K562 (cell line): ENCODE results near the gene KRT8.

Source experiments
- CHD4 ChIP-seq: fragments of 200-600 bp; sonication (generic); IDR thresholded peaks from 3 replicates; pipeline ENCODE4 v1.6.1; 2012; ENCODE audit warnings: low read depth, mild to moderate bottlenecking, mixed read lengths, low read length, inconsistent platforms; ENCODE audit not compliant: insufficient read depth, insufficient replicate concordance, poor library complexity, severe bottlenecking
- CTCF ChIP-seq, 3 experiments: IDR thresholded peaks in 2 of 3; conservative IDR thresholded peaks in 1 of 3; 2 replicates each; pipeline ENCODE4 v1.5.1; 2011 to 2012; ENCODE audit warnings: low read length in 3 of 3, mild to moderate bottlenecking in 3 of 3, control low read depth in 2 of 3, improper control_type of control experiment in 1 of 3, inconsistent platforms in 1 of 3, low read depth in 1 of 3, mixed read lengths in 1 of 3, moderate library complexity in 1 of 3; ENCODE audit not compliant: insufficient read depth in 2 of 3
- E2F1 ChIP-seq: sonication (generic); formaldehyde crosslinking; IDR thresholded peaks from 2 replicates; pipeline ENCODE4 v1.8.1; 2023; ENCODE audit warnings: mild to moderate bottlenecking, missing genetic modification reagents, moderate library complexity
- HCFC1 ChIP-seq: IDR thresholded peaks from 2 replicates; pipeline ENCODE4 v1.6.1; 2012; ENCODE audit warnings: low read depth, low read length, improper control_type of control experiment
- JUND ChIP-seq, 2 experiments: IDR thresholded peaks; 2 replicates in 1 of 2; 3 replicates in 1 of 2; pipeline ENCODE4 v1.6.1; 2011; ENCODE audit warnings: borderline replicate concordance in 2 of 2, low read depth in 2 of 2, low read length in 2 of 2, improper control_type of control experiment in 1 of 2, missing biosample characterization in 1 of 2, missing genetic modification characterization in 1 of 2, missing genetic modification reagents in 1 of 2
- KLF1 ChIP-seq: fragments of 450-650 bp; IDR thresholded peaks from 2 replicates; pipeline ENCODE4 v1.6.1; 2016; ENCODE audit warnings: missing genetic modification characterization, missing compliant biosample characterization
- L3MBTL2 ChIP-seq: fragments of 450-650 bp; IDR thresholded peaks from 2 replicates; pipeline ENCODE4 v1.6.1; 2016; ENCODE audit warnings: mild to moderate bottlenecking, moderate library complexity
- RAD21 ChIP-seq, 2 experiments: fragments of 250-450 bp in 1 of 2; fragments of 450-650 bp in 1 of 2; sonication (Bioruptor Pico) in 1 of 2; formaldehyde crosslinking in 1 of 2; IDR thresholded peaks in 1 of 2; conservative IDR thresholded peaks in 1 of 2; 2 replicates each; pipeline versions ENCODE4 v1.4.0 to v1.8.0; 2020 to 2022; ENCODE audit warnings: mild to moderate bottlenecking in 2 of 2, moderate library complexity in 1 of 2
- SP1 ChIP-seq: sonication (generic); formaldehyde crosslinking; IDR thresholded peaks from 2 replicates; pipeline ENCODE4 v1.8.1; 2022; ENCODE audit warnings: mild to moderate bottlenecking, missing genetic modification reagents
- TBL1XR1 ChIP-seq, 2 experiments: IDR thresholded peaks; 2 replicates each; pipeline ENCODE4 v1.6.1; 2012; ENCODE audit warnings: improper control_type of control experiment in 2 of 2, low read length in 2 of 2, mild to moderate bottlenecking in 1 of 2
- YY1 ChIP-seq, 3 experiments: IDR thresholded peaks; 2 replicates each; pipeline ENCODE4 v1.6.1; 2011; ENCODE audit warnings: low read length in 2 of 3, mild to moderate bottlenecking in 2 of 3, moderate library complexity in 2 of 3, borderline replicate concordance in 1 of 3, control low read depth in 1 of 3, low read depth in 1 of 3; ENCODE audit not compliant: insufficient read depth in 3 of 3, insufficient replicate concordance in 2 of 3, control insufficient read depth in 1 of 3, insufficient read length in 1 of 3; ENCODE audit errors: extremely low read depth in 1 of 3
- ZFPM2 ChIP-seq: fragments of 250-450 bp; sonication (Bioruptor Pico); IDR thresholded peaks from 2 replicates; pipeline ENCODE4 v1.5.1; 2022; ENCODE audit warnings: mild to moderate bottlenecking
- ZNF354B ChIP-seq: fragments of 250-450 bp; sonication (Bioruptor Pico); IDR thresholded peaks from 2 replicates; pipeline ENCODE4 v1.4.0; 2020
- ZNF507 ChIP-seq: conservative IDR thresholded peaks from 2 replicates; pipeline ENCODE4 v1.6.1; 2017; ENCODE audit warnings: missing genetic modification characterization, missing compliant biosample characterization

GRCh38 chr12:52918351-52918750, 13.5 kb upstream of the KRT8 start:
- TF ChIP-seq TBL1XR1 (IDR thresholded peaks at IDR 0.05; ENCODE audit: low read length in 2 of 2) (no peak), ZNF507 (tag) (no peak), SP1 (CRISPR knock-in tag) (no peak), HCFC1 (no peak), RAD21 (CRISPR knock-in tag; conservative IDR thresholded peaks at IDR 0.05 in 1 of 2, IDR thresholded peaks at IDR 0.05 in 1 of 2) (no peak), ZFPM2 (CRISPR knock-in tag) (no peak), ZNF354B (CRISPR knock-in tag) (no peak), KLF1 (tag) (no peak), JUND (IDR thresholded peaks at IDR 0.05; ENCODE audit: borderline replicate concordance, low read depth, low read length) (no peak), JUND (tag; IDR thresholded peaks at IDR 0.05; ENCODE audit: borderline replicate concordance, low read depth, low read length) (no peak), CTCF (IDR thresholded peaks at IDR 0.05 in 2 of 3, conservative IDR thresholded peaks at IDR 0.05 in 1 of 3; ENCODE audit: insufficient read depth in 2 of 3, low read depth in 1 of 3, low read length in 3 of 3) (no peak), L3MBTL2 (no peak), E2F1 (no peak), CHD4 (no peak), YY1 (IDR thresholded peaks at IDR 0.05; ENCODE audit: borderline replicate concordance in 1 of 3, control insufficient read depth in 1 of 3, extremely low read depth in 1 of 3, insufficient read depth in 3 of 3, insufficient read length in 1 of 3, insufficient replicate concordance in 2 of 3, low read depth in 1 of 3, low read length in 2 of 3) (no peak)
